ENCODE results near the gene CASQ2.

CASQ2 gene

GRCh38 chr1:115768549-115768948, at the start of gene CASQ2:
CASQ2 (minus strand) TSS chr1:115768714; CDS start chr1:115768541, 173 bp downstream.
- no peak for DNase-seq (ENCODE audit: low read depth in 1 of 2, low spot score in 1 of 2)

- no peak for DNase-seq (ENCODE audit: low read depth in 1 of 2, low spot score in 1 of 2)
Measured at GRCh38 chr1:115815694-115816093, 47.2 kb upstream of the CASQ2 start.

- DNase-seq (ENCODE audit: low read depth in 1 of 2, low spot score in 1 of 2): no peak
Measured at GRCh38 chr1:115814685-115815398, 46.3 kb upstream of the CASQ2 start.

- DNase-seq (ENCODE audit: low read depth in 1 of 2, low spot score in 1 of 2): no peak
Measured at GRCh38 chr1:115813727-115814126, 45.2 kb upstream of the CASQ2 start.

GRCh38 chr1:115811140-115811828, 42.8 kb upstream of the CASQ2 start:
- no peak for DNase-seq (ENCODE audit: low read depth in 1 of 2, low spot score in 1 of 2)

- DNase-seq (ENCODE audit: low read depth in 1 of 2, low spot score in 1 of 2): no peak
Measured at GRCh38 chr1:115810609-115811008, 42.1 kb upstream of the CASQ2 start.

- DNase-seq (ENCODE audit: low read depth in 1 of 2, low spot score in 1 of 2): no peak
Measured at GRCh38 chr1:115809847-115810246, 41.3 kb upstream of the CASQ2 start.

- DNase-seq (ENCODE audit: low read depth in 1 of 2, low spot score in 1 of 2): no peak
Measured at GRCh38 chr1:115809076-115809475, 40.6 kb upstream of the CASQ2 start.

GRCh38 chr1:115807723-115808122, 39.2 kb upstream of the CASQ2 start:
- DNase-seq (ENCODE audit: low read depth in 1 of 2, low spot score in 1 of 2): peak in 1 of 2 donors; percentile 16

- DNase-seq (ENCODE audit: low read depth in 1 of 2, low spot score in 1 of 2): no peak
Measured at GRCh38 chr1:115805597-115805996, 37.1 kb upstream of the CASQ2 start.

GRCh38 chr1:115802416-115802815, 33.9 kb upstream of the CASQ2 start:
- DNase-seq (ENCODE audit: low read depth in 1 of 2, low spot score in 1 of 2): no peak

GRCh38 chr1:115797486-115797885, 29.0 kb upstream of the CASQ2 start:
- no peak for DNase-seq (ENCODE audit: low read depth in 1 of 2, low spot score in 1 of 2)

- DNase-seq (ENCODE audit: low read depth in 1 of 2, low spot score in 1 of 2): no peak
Measured at GRCh38 chr1:115796897-115797296, 28.4 kb upstream of the CASQ2 start.

- no peak for DNase-seq (ENCODE audit: low read depth in 1 of 2, low spot score in 1 of 2)
Measured at GRCh38 chr1:115796036-115796435, 27.5 kb upstream of the CASQ2 start.

- DNase-seq (ENCODE audit: low read depth in 1 of 2, low spot score in 1 of 2): no peak
Measured at GRCh38 chr1:115794976-115795639, 26.6 kb upstream of the CASQ2 start.

- DNase-seq (ENCODE audit: low read depth in 1 of 2, low spot score in 1 of 2): no peak
Measured at GRCh38 chr1:115793162-115793561, 24.6 kb upstream of the CASQ2 start.

GRCh38 chr1:115791816-115792215, 23.3 kb upstream of the CASQ2 start:
- DNase-seq (ENCODE audit: low read depth in 1 of 2, low spot score in 1 of 2): no peak

GRCh38 chr1:115790846-115791245, 22.3 kb upstream of the CASQ2 start:
- no peak for DNase-seq (ENCODE audit: low read depth in 1 of 2, low spot score in 1 of 2)

- DNase-seq (ENCODE audit: low read depth in 1 of 2, low spot score in 1 of 2): no peak
Measured at GRCh38 chr1:115790356-115790755, 21.8 kb upstream of the CASQ2 start.

GRCh38 chr1:115783311-115783710, 14.8 kb upstream of the CASQ2 start:
- DNase-seq (ENCODE audit: low read depth in 1 of 2, low spot score in 1 of 2): no peak

GRCh38 chr1:115782571-115783281, 14.2 kb upstream of the CASQ2 start:
- DNase-seq (ENCODE audit: low read depth in 1 of 2, low spot score in 1 of 2): no peak

GRCh38 chr1:115781851-115782250, 13.3 kb upstream of the CASQ2 start:
- DNase-seq (ENCODE audit: low read depth in 1 of 2, low spot score in 1 of 2): no peak

Measured in activated CD4-positive, alpha-beta T cell treated with anti-CD3 and anti-CD28 coated beads, Interleukin-2, amount 50 U/mL, for 24 hours (primary cell).